Measurements from ENCODE around the gene LSM4. TPM values are rescaled to one million over a fixed set of nuclear protein-coding genes. Genes with fewer than 3 reads are reported as not detected.

Gene LSM4
- total and polyA plus RNA-seq, 2 of the 13 experiments (the other 11 are each of a cell fraction or from before 2014, with no cell fraction given): 65.8 to 166 TPM

- TF ChIP-seq ZNF740 (CRISPR knock-in tag; IDR thresholded peaks at IDR 0.05) (peak; percentile 66; the same call in 1 of the 2 replicates), AGO1 (IDR thresholded peaks at IDR 0.05; ENCODE audit: low read depth, low read length, poor library complexity, severe bottlenecking) (no peak), GATA4 (IDR thresholded peaks at IDR 0.05; ENCODE audit: borderline replicate concordance, low read depth) (no peak), ARNT (IDR thresholded peaks at IDR 0.05) (no peak), ZNF614 (CRISPR knock-in tag; IDR thresholded peaks at IDR 0.05; ENCODE audit: borderline replicate concordance) (0 out of 2 replicates have a peak, but pooled peaks have one; percentile 40), NFYC (CRISPR knock-in tag; IDR thresholded peaks at IDR 0.05) (no peak), SRY (CRISPR knock-in tag; IDR thresholded peaks at IDR 0.05) (no peak), DNMT3B (CRISPR knock-in tag; conservative IDR thresholded peaks at IDR 0.05) (no peak), ZNF670 (CRISPR knock-in tag; IDR thresholded peaks at IDR 0.05; ENCODE audit: borderline replicate concordance) (no peak), ZNF34 (CRISPR knock-in tag; IDR thresholded peaks at IDR 0.05; ENCODE audit: borderline replicate concordance) (no peak), RFX3 (CRISPR knock-in tag; IDR thresholded peaks at IDR 0.05) (no peak), NCOR1 (IDR thresholded peaks at IDR 0.05; ENCODE audit: borderline replicate concordance, low read length) (no peak), MTF2 (CRISPR knock-in tag; IDR thresholded peaks at IDR 0.05; ENCODE audit: borderline replicate concordance) (no peak), HMGXB4 (CRISPR knock-in tag; IDR thresholded peaks at IDR 0.05; ENCODE audit: borderline replicate concordance in 1 of 2, low read depth in 1 of 2) (peak in 1 of 2 experiments; percentile 26; a peak in 1 of 4 replicates), JDP2 (CRISPR knock-in tag; IDR thresholded peaks at IDR 0.05; ENCODE audit: borderline replicate concordance) (no peak)
- TF ChIP-seq, protein P1, sequence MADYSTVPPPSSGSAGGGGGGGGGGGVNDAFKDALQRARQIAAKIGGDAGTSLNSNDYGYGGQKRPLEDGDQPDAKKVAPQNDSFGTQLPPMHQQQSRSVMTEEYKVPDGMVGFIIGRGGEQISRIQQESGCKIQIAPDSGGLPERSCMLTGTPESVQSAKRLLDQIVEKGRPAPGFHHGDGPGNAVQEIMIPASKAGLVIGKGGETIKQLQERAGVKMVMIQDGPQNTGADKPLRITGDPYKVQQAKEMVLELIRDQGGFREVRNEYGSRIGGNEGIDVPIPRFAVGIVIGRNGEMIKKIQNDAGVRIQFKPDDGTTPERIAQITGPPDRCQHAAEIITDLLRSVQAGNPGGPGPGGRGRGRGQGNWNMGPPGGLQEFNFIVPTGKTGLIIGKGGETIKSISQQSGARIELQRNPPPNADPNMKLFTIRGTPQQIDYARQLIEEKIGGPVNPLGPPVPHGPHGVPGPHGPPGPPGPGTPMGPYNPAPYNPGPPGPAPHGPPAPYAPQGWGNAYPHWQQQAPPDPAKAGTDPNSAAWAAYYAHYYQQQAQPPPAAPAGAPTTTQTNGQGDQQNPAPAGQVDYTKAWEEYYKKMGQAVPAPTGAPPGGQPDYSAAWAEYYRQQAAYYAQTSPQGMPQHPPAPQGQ (CRISPR knock-in tag; IDR thresholded peaks at IDR 0.05; ENCODE audit: borderline replicate concordance): no peak
- TF ChIP-seq, protein P2, sequence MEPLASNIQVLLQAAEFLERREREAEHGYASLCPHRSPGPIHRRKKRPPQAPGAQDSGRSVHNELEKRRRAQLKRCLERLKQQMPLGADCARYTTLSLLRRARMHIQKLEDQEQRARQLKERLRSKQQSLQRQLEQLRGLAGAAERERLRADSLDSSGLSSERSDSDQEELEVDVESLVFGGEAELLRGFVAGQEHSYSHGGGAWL (CRISPR knock-in tag; IDR thresholded peaks at IDR 0.05): peak; percentile 74
- TF ChIP-seq, protein P3, sequence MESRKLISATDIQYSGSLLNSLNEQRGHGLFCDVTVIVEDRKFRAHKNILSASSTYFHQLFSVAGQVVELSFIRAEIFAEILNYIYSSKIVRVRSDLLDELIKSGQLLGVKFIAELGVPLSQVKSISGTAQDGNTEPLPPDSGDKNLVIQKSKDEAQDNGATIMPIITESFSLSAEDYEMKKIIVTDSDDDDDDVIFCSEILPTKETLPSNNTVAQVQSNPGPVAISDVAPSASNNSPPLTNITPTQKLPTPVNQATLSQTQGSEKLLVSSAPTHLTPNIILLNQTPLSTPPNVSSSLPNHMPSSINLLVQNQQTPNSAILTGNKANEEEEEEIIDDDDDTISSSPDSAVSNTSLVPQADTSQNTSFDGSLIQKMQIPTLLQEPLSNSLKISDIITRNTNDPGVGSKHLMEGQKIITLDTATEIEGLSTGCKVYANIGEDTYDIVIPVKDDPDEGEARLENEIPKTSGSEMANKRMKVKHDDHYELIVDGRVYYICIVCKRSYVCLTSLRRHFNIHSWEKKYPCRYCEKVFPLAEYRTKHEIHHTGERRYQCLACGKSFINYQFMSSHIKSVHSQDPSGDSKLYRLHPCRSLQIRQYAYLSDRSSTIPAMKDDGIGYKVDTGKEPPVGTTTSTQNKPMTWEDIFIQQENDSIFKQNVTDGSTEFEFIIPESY (CRISPR knock-in tag; IDR thresholded peaks at IDR 0.05): no peak
These were observed 42.4 kb downstream of the LSM4 start (continued) for GRCh38 chr19:18280247-18281081.
